GM12878 (cell line): ENCODE measurements around the gene UBXN11. TPM values are rescaled to one million over a fixed set of nuclear protein-coding genes. Genes with fewer than 3 reads are reported as not detected.

Experiments used
- ATAC-seq: fragments of 200-7000 bp; cut with Tn5 transposase; 3 replicates; pipeline ENCODE4 v1.9.1; 2020; ENCODE audit warnings: mild to moderate bottlenecking, moderate library complexity
- BruUV-seq: library from RNA; stranded (reverse); fragments of 400-500 nt; replicated peaks from 2 replicates; lab custom pipeline; 2021; lab: Mats Ljungman, UMichigan
- CTCF ChIA-PET: fragments of 300-600 bp; sonication (Branson Sonifier 250); formaldehyde crosslinking; extraction: SDS; loops from one replicate; lab custom pipeline; 2021; ENCODE audit warnings: inconsistent platforms; lab: Yijun Ruan, JAX
- POLR2A ChIA-PET: fragments of 350-600 bp; formaldehyde crosslinking; extraction: SDS; loops from one replicate; lab custom pipeline; 2021; ENCODE audit warnings: inconsistent platforms; lab: Charles Lee
- RAD21 ChIA-PET: fragments of 300-600 bp; sonication (Branson Sonifier 250); formaldehyde crosslinking; loops from one replicate; lab custom pipeline; 2023; ENCODE audit warnings: antibody characterized with exemption; ENCODE audit not compliant: unreplicated experiment; lab: Charles Lee
- SMC1A ChIA-PET: fragments of 300-600 bp; sonication (Branson Sonifier 250); formaldehyde crosslinking; loops from one replicate; lab custom pipeline; 2023; ENCODE audit not compliant: unreplicated experiment, uncharacterized antibody; lab: Charles Lee
- DNase-seq: peaks from one replicate; pipeline ENCODE4 v3.0.0-alpha.2; 2011; ENCODE audit warnings: low read depth, low spot score
- FAIRE-seq: peaks from 3 replicates; lab custom pipeline; 2011; peaks lifted over from hg19 to GRCh38; lab: Jason Lieb, UNC
- H2AFZ ChIP-seq: 2 replicates; pipeline ENCODE4 v1.6.0; 2011; ENCODE audit warnings: low read depth, low read length, control low read depth; ENCODE audit not compliant: control insufficient read depth
- H3K27ac ChIP-seq: 2 replicates; pipeline ENCODE4 v1.5.1; 2011; ENCODE audit warnings: control low read depth; ENCODE audit not compliant: control insufficient read depth, insufficient read depth
- H3K27me3 ChIP-seq, 2 experiments: replicated peaks in 1 of 2; 2 replicates each; pipeline versions ENCODE4 v1.6.0 to v1.6.1; 2011; ENCODE audit warnings: low read length in 1 of 2; ENCODE audit not compliant: control insufficient read depth in 2 of 2, insufficient read depth in 2 of 2
- H3K36me3 ChIP-seq, 2 experiments: 2 replicates each; pipeline ENCODE4 v1.5.1; 2011; ENCODE audit warnings: low read length in 1 of 2; ENCODE audit not compliant: control insufficient read depth in 2 of 2, insufficient read depth in 2 of 2
- H3K4me1 ChIP-seq: 2 replicates; pipeline ENCODE4 v1.6.1; 2011; ENCODE audit warnings: mild to moderate bottlenecking, low read length, moderate library complexity, mixed read lengths; ENCODE audit not compliant: control insufficient read depth, insufficient read depth
- H3K4me2 ChIP-seq: 2 replicates; pipeline ENCODE4 v1.6.0; 2011; ENCODE audit warnings: control low read depth; ENCODE audit not compliant: control insufficient read depth, insufficient read depth
- H3K4me3 ChIP-seq: fragments of 200-600 bp; sonication (generic); 2 replicates; pipeline ENCODE4 v1.5.1; 2016
- H3K79me2 ChIP-seq: 2 replicates; pipeline ENCODE4 v1.6.0; 2011; ENCODE audit warnings: low read length; ENCODE audit not compliant: control insufficient read depth, insufficient read depth
- H3K9ac ChIP-seq: 2 replicates; pipeline ENCODE4 v1.8.0; 2011; ENCODE audit warnings: low read length, control low read depth, mixed read lengths; ENCODE audit not compliant: control insufficient read depth, insufficient read depth
- H3K9me3 ChIP-seq: replicated peaks from 3 replicates; pipeline ENCODE4 v1.5.1; 2011; ENCODE audit warnings: mild to moderate bottlenecking, low read length; ENCODE audit not compliant: control insufficient read depth, insufficient read depth
- H4K20me1 ChIP-seq: 2 replicates; pipeline ENCODE4 v1.6.0; 2011; ENCODE audit not compliant: control insufficient read depth, insufficient read depth
- BMI1 ChIP-seq: fragments of 450-650 bp; IDR thresholded peaks from 2 replicates; pipeline ENCODE4 v1.6.1; 2016; ENCODE audit warnings: mild to moderate bottlenecking, moderate library complexity, borderline replicate concordance
- DPF2 ChIP-seq: fragments of 450-650 bp; IDR thresholded peaks from 2 replicates; pipeline ENCODE4 v1.6.1; 2017; ENCODE audit warnings: mild to moderate bottlenecking
- HCFC1 ChIP-seq: fragments of 150-350 bp; IDR thresholded peaks from 2 replicates; pipeline ENCODE4 v1.6.1; 2014; ENCODE audit warnings: low read length
- JUNB ChIP-seq: IDR thresholded peaks from 2 replicates; pipeline ENCODE4 v1.6.1; 2016; ENCODE audit warnings: antibody characterized with exemption, mild to moderate bottlenecking
- MEF2A ChIP-seq: IDR thresholded peaks from 2 replicates; pipeline ENCODE4 v1.6.1; 2011; ENCODE audit warnings: low read depth, mild to moderate bottlenecking, low read length, moderate library complexity; ENCODE audit not compliant: insufficient read depth
- NFIC ChIP-seq: IDR thresholded peaks from 2 replicates; pipeline ENCODE4 v1.6.1; 2012; ENCODE audit warnings: low read depth, mild to moderate bottlenecking, inconsistent platforms, low read length, moderate library complexity
- NR2F1 ChIP-seq: fragments of 450-650 bp; conservative IDR thresholded peaks from 2 replicates; pipeline ENCODE4 v1.6.1; 2017; ENCODE audit warnings: mild to moderate bottlenecking
- SIX5 ChIP-seq: IDR thresholded peaks from 2 replicates; pipeline ENCODE4 v1.6.1; 2011; ENCODE audit warnings: mild to moderate bottlenecking, low read depth, low read length, moderate library complexity; ENCODE audit not compliant: severe bottlenecking
- SREBF2 ChIP-seq: IDR thresholded peaks from 2 replicates; pipeline ENCODE4 v1.6.1; 2012; ENCODE audit warnings: mild to moderate bottlenecking, low read length
- YBX1 ChIP-seq: fragments of 450-650 bp; IDR thresholded peaks from 2 replicates; pipeline ENCODE4 v1.6.1; 2016; ENCODE audit warnings: antibody characterized with exemption
- ZNF622 ChIP-seq: fragments of 450-650 bp; IDR thresholded peaks from 2 replicates; pipeline ENCODE4 v1.6.1; 2017; ENCODE audit warnings: mild to moderate bottlenecking, inconsistent platforms
- WGBS: methylation state at CpG from one replicate; pipeline ENCODE4 v1.1.6; 2016; ENCODE audit warnings: low lambda C conversion rate; ENCODE audit not compliant: insufficient replicate concordance, insufficient coverage; ENCODE audit errors: missing lambda C conversion rate; 5-methylcytosine and 5-hydroxymethylcytosine counted together
- in situ Hi-C: fragments of 300-500 bp; cut with MboI; formaldehyde crosslinking; loops from 9 replicates; pipeline ENCODE4 v1.14.3; 2018; ENCODE audit warnings: mixed read lengths
- intact Hi-C: fragments of 100-400 bp; cut with micrococcal nuclease; formaldehyde crosslinking; loops from one replicate; pipeline ENCODE4 v1.14.2; 2022; ENCODE audit not compliant: unreplicated experiment
- polyA plus RNA-seq, 11 experiments: library from polyadenylated mRNA; depleted of rRNA in 4 of 11; unstranded in 6 of 11; stranded (reverse) in 5 of 11; fragments of >200 nt; fragmentation: Nextera tagmentation in 4 of 11; fragmentation: Illumina TruSeq in 1 of 11; extraction: Ambion mirVana in 4 of 11; extraction: Trizol in 1 of 11; gene quantifications; 1 replicate in 1 of 11; 2 replicates in 10 of 11; pipeline versions ENCODE4 v1.2.1 to v1.2.3, GENCODE V29; 2011 to 2016; ENCODE audit warnings: inconsistent platforms in 2 of 11, missing spikeins in 2 of 11, low read depth in 1 of 11
- total RNA-seq, 4 experiments: library from RNA; depleted of rRNA in 3 of 4; stranded (reverse); fragments of >200 nt in 3 of 4; fragmentation: Illumina TruSeq in 1 of 4; extraction: Trizol in 1 of 4; gene quantifications; 2 replicates each; pipeline versions ENCODE4 v1.2.1 to v1.2.3, GENCODE V29; 2013 to 2021
- TF ChIP-seq, protein P1 (sequence below): fragments of 150-350 bp; IDR thresholded peaks from 2 replicates; pipeline ENCODE4 v1.6.1; 2016; ENCODE audit warnings: low read depth, low read length
- TF ChIP-seq, protein P2 (sequence below): IDR thresholded peaks from 2 replicates; pipeline ENCODE4 v1.6.1; 2011; ENCODE audit warnings: mild to moderate bottlenecking, low read depth, low read length, moderate library complexity; ENCODE audit not compliant: insufficient replicate concordance
- TF ChIP-seq, protein P3 (sequence below): fragments of 450-650 bp; conservative IDR thresholded peaks from 2 replicates; pipeline ENCODE4 v1.6.1; 2017; ENCODE audit warnings: mild to moderate bottlenecking, moderate library complexity
- TF ChIP-seq, protein P4 (sequence below): IDR thresholded peaks from 2 replicates; pipeline ENCODE4 v1.6.1; 2011; ENCODE audit warnings: borderline replicate concordance, low read depth, mild to moderate bottlenecking, moderate library complexity, low read length; ENCODE audit not compliant: insufficient read depth, poor library complexity, severe bottlenecking
- TF ChIP-seq, protein P5 (sequence below): IDR thresholded peaks from 2 replicates; pipeline ENCODE4 v1.6.1; 2012; ENCODE audit warnings: low read depth, low read length, improper control_type of control experiment

The UBXN11 gene
- total and polyA plus RNA-seq, 10 of the 15 experiments (the other 5 are each of a cell fraction or from before 2014, with no cell fraction given): 0.32 to 34.4 (median 9.6) TPM

DNA sequence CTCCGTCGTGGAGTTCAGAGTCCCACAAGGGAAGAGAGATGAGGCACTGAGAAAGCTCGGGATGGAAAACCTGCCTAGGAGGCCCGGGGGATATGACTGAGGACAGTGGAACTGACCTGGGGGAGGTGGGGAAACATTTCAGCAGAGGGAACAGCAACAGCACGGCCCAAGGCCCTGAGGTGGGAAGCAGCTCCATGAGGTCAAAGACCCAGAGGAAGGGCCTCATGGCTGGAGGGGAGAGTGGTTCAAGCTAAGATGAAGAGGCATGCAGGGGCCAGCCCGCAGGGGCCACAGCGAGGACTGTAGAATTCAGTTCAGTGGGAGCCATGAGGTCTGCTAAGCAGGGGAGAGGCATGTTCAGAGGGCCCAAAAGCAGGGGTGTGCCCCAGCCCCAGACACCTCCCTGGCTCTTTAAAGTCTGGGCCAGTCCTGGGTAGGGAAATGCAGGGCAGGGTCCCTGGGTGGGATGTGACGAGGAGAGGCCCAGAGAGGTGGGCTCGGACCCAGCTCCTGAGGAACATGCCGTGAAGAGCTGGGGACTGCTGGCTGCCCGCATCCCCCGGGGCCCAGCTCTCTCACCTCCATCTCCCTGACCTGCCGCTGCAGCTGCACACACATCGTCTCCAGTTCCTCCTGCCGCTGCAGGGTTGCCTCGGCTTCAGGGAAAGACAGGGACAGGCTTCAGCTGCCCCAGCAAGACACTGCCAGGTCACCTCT lies 9.9 kb downstream of the UBXN11 start:
- SMC1A ChIA-PET: interaction anchor here (1.4 kb wide), 1 partner anchor 8 kb away, joined by 5 read pairs; no protein-coding TSS in a partner anchor
- DNase-seq: no peak
- in situ Hi-C loops: no loop called here
- no peak for ATAC-seq
- Histone ChIP-seq H3K27ac (no peak overlapping the region), H3K79me2 (no peaks in the 10 kb centered on the region), H3K9me3 (no peaks in the 10 kb centered on the region), H2AFZ (no peak overlapping the region), H3K4me3 (no peak overlapping the region), H3K4me2 (no peak overlapping the region), H3K4me1 (no peaks in the 10 kb centered on the region), H3K27me3 (no peaks in the 10 kb centered on the region), H3K9ac (no peak overlapping the region), H3K36me3 (no peaks in the 10 kb centered on the region; a peak in 1 of 4 replicates), H4K20me1 (no peaks in the 10 kb centered on the region)
- CTCF ChIA-PET: interaction anchor here (0.6 to 1.7 kb wide), 3 partner anchors 8 to 11 kb away, joined by 3 to 5 read pairs (median 3); no protein-coding TSS in a partner anchor
- FAIRE-seq: no peak
- POLR2A ChIA-PET: interaction anchor here (0.5 kb wide), 1 partner anchor 11 kb away, joined by 5 read pairs; no protein-coding TSS in a partner anchor
- 82% methylated on average over 16 of the region's 16 CpGs for WGBS
- RAD21 ChIA-PET: no interaction called here
- BruUV-seq: no TSS peak
- intact Hi-C loops: no loop called here
- TF ChIP-seq SIX5 (no peak), HCFC1 (no peak), DPF2 (no peak), ZNF622 (no peak), NFIC (no peak), BMI1 (no peak), NR2F1 (no peak), SREBF2 (no peak), MEF2A (no peak), JUNB (no peak), YBX1 (no peak)
- TF ChIP-seq, protein P1, sequence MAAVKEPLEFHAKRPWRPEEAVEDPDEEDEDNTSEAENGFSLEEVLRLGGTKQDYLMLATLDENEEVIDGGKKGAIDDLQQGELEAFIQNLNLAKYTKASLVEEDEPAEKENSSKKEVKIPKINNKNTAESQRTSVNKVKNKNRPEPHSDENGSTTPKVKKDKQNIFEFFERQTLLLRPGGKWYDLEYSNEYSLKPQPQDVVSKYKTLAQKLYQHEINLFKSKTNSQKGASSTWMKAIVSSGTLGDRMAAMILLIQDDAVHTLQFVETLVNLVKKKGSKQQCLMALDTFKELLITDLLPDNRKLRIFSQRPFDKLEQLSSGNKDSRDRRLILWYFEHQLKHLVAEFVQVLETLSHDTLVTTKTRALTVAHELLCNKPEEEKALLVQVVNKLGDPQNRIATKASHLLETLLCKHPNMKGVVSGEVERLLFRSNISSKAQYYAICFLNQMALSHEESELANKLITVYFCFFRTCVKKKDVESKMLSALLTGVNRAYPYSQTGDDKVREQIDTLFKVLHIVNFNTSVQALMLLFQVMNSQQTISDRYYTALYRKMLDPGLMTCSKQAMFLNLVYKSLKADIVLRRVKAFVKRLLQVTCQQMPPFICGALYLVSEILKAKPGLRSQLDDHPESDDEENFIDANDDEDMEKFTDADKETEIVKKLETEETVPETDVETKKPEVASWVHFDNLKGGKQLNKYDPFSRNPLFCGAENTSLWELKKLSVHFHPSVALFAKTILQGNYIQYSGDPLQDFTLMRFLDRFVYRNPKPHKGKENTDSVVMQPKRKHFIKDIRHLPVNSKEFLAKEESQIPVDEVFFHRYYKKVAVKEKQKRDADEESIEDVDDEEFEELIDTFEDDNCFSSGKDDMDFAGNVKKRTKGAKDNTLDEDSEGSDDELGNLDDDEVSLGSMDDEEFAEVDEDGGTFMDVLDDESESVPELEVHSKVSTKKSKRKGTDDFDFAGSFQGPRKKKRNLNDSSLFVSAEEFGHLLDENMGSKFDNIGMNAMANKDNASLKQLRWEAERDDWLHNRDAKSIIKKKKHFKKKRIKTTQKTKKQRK: no peak
- TF ChIP-seq, protein P2, sequence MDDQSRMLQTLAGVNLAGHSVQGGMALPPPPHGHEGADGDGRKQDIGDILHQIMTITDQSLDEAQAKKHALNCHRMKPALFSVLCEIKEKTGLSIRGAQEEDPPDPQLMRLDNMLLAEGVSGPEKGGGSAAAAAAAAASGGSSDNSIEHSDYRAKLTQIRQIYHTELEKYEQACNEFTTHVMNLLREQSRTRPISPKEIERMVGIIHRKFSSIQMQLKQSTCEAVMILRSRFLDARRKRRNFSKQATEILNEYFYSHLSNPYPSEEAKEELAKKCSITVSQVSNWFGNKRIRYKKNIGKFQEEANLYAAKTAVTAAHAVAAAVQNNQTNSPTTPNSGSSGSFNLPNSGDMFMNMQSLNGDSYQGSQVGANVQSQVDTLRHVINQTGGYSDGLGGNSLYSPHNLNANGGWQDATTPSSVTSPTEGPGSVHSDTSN: no peak
- TF ChIP-seq, protein P3, sequence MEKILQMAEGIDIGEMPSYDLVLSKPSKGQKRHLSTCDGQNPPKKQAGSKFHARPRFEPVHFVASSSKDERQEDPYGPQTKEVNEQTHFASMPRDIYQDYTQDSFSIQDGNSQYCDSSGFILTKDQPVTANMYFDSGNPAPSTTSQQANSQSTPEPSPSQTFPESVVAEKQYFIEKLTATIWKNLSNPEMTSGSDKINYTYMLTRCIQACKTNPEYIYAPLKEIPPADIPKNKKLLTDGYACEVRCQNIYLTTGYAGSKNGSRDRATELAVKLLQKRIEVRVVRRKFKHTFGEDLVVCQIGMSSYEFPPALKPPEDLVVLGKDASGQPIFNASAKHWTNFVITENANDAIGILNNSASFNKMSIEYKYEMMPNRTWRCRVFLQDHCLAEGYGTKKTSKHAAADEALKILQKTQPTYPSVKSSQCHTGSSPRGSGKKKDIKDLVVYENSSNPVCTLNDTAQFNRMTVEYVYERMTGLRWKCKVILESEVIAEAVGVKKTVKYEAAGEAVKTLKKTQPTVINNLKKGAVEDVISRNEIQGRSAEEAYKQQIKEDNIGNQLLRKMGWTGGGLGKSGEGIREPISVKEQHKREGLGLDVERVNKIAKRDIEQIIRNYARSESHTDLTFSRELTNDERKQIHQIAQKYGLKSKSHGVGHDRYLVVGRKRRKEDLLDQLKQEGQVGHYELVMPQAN: no peak
- TF ChIP-seq, protein P4, sequence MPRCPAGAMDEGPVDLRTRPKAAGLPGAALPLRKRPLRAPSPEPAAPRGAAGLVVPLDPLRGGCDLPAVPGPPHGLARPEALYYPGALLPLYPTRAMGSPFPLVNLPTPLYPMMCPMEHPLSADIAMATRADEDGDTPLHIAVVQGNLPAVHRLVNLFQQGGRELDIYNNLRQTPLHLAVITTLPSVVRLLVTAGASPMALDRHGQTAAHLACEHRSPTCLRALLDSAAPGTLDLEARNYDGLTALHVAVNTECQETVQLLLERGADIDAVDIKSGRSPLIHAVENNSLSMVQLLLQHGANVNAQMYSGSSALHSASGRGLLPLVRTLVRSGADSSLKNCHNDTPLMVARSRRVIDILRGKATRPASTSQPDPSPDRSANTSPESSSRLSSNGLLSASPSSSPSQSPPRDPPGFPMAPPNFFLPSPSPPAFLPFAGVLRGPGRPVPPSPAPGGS: no peak
- TF ChIP-seq, protein P5, sequence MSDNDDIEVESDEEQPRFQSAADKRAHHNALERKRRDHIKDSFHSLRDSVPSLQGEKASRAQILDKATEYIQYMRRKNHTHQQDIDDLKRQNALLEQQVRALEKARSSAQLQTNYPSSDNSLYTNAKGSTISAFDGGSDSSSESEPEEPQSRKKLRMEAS: no peak
